Pancreas (tissue), 10 donors: Measurements from ENCODE around the gene LAIR2. TPM values are rescaled to one million over a fixed set of nuclear protein-coding genes. Genes with fewer than 3 reads are reported as not detected.

ENCODE experiments used
- ATAC-seq, 4 donors: fragments of 200-7000 bp; cut with Tn5 transposase; one replicate each; pipeline versions ENCODE4 v1.8.0 to v1.9.1; 2020; ENCODE audit warnings: mild to moderate bottlenecking in 4 of 4, moderate library complexity in 4 of 4
- DNase-seq, 6 donors: peaks; one replicate each; pipeline ENCODE4 v3.0.0-alpha.2; 2020
- FAIRE-seq: peaks from 2 replicates; lab custom pipeline; 2012; peaks lifted over from hg19 to GRCh38; lab: Jason Lieb, UNC
- H3K27ac ChIP-seq, 4 donors: fragments of 200-600 bp; sonication (generic); 1 replicate in 3 of 4; 2 replicates in 1 of 4; pipeline versions ENCODE4 v1.5.0 to v1.8.0; 2020
- H3K27me3 ChIP-seq, 4 donors: fragments of 200-600 bp; one replicate each; pipeline ENCODE4 v1.8.0; 2021
- H3K36me3 ChIP-seq, 3 donors: fragments of 200-600 bp; sonication (generic) in 1 of 3; one replicate each; pipeline versions ENCODE4 v1.5.0 to v1.8.0; 2020 to 2021
- H3K4me1 ChIP-seq, 3 donors: fragments of 200-600 bp; one replicate each; pipeline ENCODE4 v1.8.0; 2021
- H3K4me3 ChIP-seq, 4 donors: fragments of 200-600 bp; sonication (generic) in 2 of 4; one replicate each; pipeline versions ENCODE4 v1.5.0 to v1.8.0; 2020 to 2021
- H3K9me3 ChIP-seq, 4 donors: fragments of 200-600 bp; one replicate each; pipeline ENCODE4 v1.8.0; 2021
- CTCF ChIP-seq, 4 donors: fragments of 200-600 bp; sonication (generic) in 3 of 4; IDR thresholded peaks; one replicate each; pipeline versions ENCODE4 v1.5.0 to v1.8.0; 2021; ENCODE audit warnings: antibody characterized with exemption in 4 of 4
- WGBS, 2 donors: extraction: QIAGEN DNeasy Blood & Tissue Kit; methylation state at CpG; one replicate each; pipeline ENCODE4 v1.1.7; 2013; 5-methylcytosine and 5-hydroxymethylcytosine counted together
- intact Hi-C, 3 donors: fragments of 100-400 bp; cut with DNase I; formaldehyde crosslinking; loops; one replicate each; pipeline versions ENCODE4 v1.11.1 to v1.14.2; 2022
- polyA plus RNA-seq, 2 donors: library from polyadenylated mRNA; stranded (reverse); fragments of 200-250 nt; gene quantifications; one replicate each; pipeline ENCODE4 v1.2.3, GENCODE V29; 2013
- total RNA-seq, 6 donors: library from RNA; stranded (reverse); fragmentation: NEBNext Ultra II Directional in 4 of 6; extraction: Animal tissue kit (Norgen Biotek cat#: 25700) in 4 of 6; gene quantifications; one replicate each; pipeline versions ENCODE4 v1.2.1 to v1.2.4, GENCODE V29; 2021 to 2023
- donor health status: healthy with polysubstance abuse.
- donor health status: DM: no; HTN: no; CAD: no; lungs with moderate emphysema.
- donor health status: DM: no; HTN: no; CAD: no.
- donor health status: control.
- donor health status: control.
- donor health status: Bipolar disorder and iron deficiency.
- donor health status: DM: yes; HTN: yes; CAD: no.
- donor health status: DM: no; HTN: no; CAD: no.
- donor health status: DM: no; HTN: no; CAD: no.
- donor health status: DM: yes; HTN: yes; CAD: no.

The LAIR2 gene
- total and polyA plus RNA-seq, 8 donors: not detected

GRCh38 chr19:54484451-54484850 is 18.2 kb upstream of the LAIR2 start:
- H3K4me3 ChIP-seq: no peak overlapping the region
- H3K27me3 ChIP-seq: no peaks in the 10 kb centered on the region
- H3K27ac ChIP-seq: no peak overlapping the region
- WGBS, 2 donors: 52 to 71% methylated on average over 10 of the region's 10 CpGs
- H3K36me3 ChIP-seq: no peaks in the 10 kb centered on the region
- no peak for DNase-seq
- H3K9me3 ChIP-seq: no peaks in the 10 kb centered on the region
- no peak for ATAC-seq
- intact Hi-C loops: no loop called here
- H3K4me1 ChIP-seq: no peaks in the 10 kb centered on the region
- TF ChIP-seq CTCF (IDR thresholded peaks at IDR 0.05): no peak
- FAIRE-seq: no peak

GRCh38 chr19:54485851-54486250 is 16.8 kb upstream of the LAIR2 start:
- ATAC-seq (no peak), DNase-seq (no peak), FAIRE-seq (no peak)
- intact Hi-C loops: no loop called here
- WGBS, 2 donors: 69 to 78% methylated on average over 5 of the region's 5 CpGs
- Histone ChIP-seq H3K27me3 (no peaks in the 10 kb centered on the region), H3K36me3 (no peaks in the 10 kb centered on the region), H3K27ac (no peak overlapping the region), H3K4me3 (no peak overlapping the region), H3K4me1 (no peaks in the 10 kb centered on the region), H3K9me3 (no peaks in the 10 kb centered on the region)
- TF ChIP-seq CTCF (IDR thresholded peaks at IDR 0.05): no peak

- intact Hi-C loops: no loop called here
- Histone ChIP-seq H3K4me1 (no peaks in the 10 kb centered on the region), H3K9me3 (no peaks in the 10 kb centered on the region), H3K27ac (no peak overlapping the region), H3K4me3 (no peak overlapping the region), H3K36me3 (no peaks in the 10 kb centered on the region), H3K27me3 (peaks cover 0 to 8% (median 0%) of the 10 kb centered on the region in 4 donors)
- FAIRE-seq (no peak), DNase-seq (no peak), ATAC-seq (no peak)
- TF ChIP-seq CTCF (IDR thresholded peaks at IDR 0.05): no peak
- 53 to 61% methylated on average over 7 of the region's 7 CpGs for WGBS, 2 donors
Observed at GRCh38 chr19:54489341-54489740, 13.3 kb upstream of the LAIR2 start.

GRCh38 chr19:54489766-54490165 is 12.9 kb upstream of the LAIR2 start:
- WGBS, 2 donors: 47 to 52% methylated on average over 9 of the region's 9 CpGs
- peaks cover 0 to 8% (median 0%) of the 10 kb centered on the region in 4 donors for H3K27me3 ChIP-seq

More at GRCh38 chr19:54489766-54490165, 12.9 kb upstream of the LAIR2 start:
- FAIRE-seq (no peak), ATAC-seq (no peak), DNase-seq (no peak)
- no peaks in the 10 kb centered on the region for H3K9me3 ChIP-seq
- intact Hi-C loops: no loop called here
- no peaks in the 10 kb centered on the region for H3K36me3 ChIP-seq
- no peak overlapping the region for H3K27ac ChIP-seq
- no peak overlapping the region for H3K4me3 ChIP-seq
- H3K4me1 ChIP-seq: no peaks in the 10 kb centered on the region
- no peak for TF ChIP-seq CTCF (IDR thresholded peaks at IDR 0.05)
